Endometrial microvascular endothelial cells (primary cell): ENCODE measurements around the gene LYRM9. TPM values are rescaled to one million over a fixed set of nuclear protein-coding genes. Genes with fewer than 3 reads are reported as not detected.

Experiments
- in situ Hi-C: cut with HindIII; loops from 2 replicates; pipeline ENCODE4 v1.10.0; 2017; ENCODE audit warnings: low sequenced_read_pairs, low pct_unique_long_range_greater_than_20kb; ENCODE audit errors: inconsistent ontology term
- total RNA-seq: library from RNA; depleted of rRNA; stranded (reverse); fragments of >200 nt; gene quantifications from one replicate; pipeline ENCODE4 v1.2.3, GENCODE V29; 2015; ENCODE audit errors: inconsistent ontology term

LYRM9 gene
- 10.7 TPM for total RNA-seq

- in situ Hi-C loops: no loop called here
These were observed at the start of gene LYRM9 for GRCh38 chr17:27892866-27893769. Gene LYRM9 (minus strand): TSS chr17:27893365. CDS start chr17:27882694, 10,671 bp downstream.

- in situ Hi-C loops: no loop called here
These were observed 47.6 kb upstream of the LYRM9 start for GRCh38 chr17:27940503-27941428.

- in situ Hi-C loops: no loop called here
These were observed 46.6 kb upstream of the LYRM9 start for GRCh38 chr17:27939474-27940465.

GRCh38 chr17:27938864-27939263, 45.7 kb upstream of the LYRM9 start:
- in situ Hi-C loops: no loop called here

GRCh38 chr17:27938241-27938640, 45.1 kb upstream of the LYRM9 start:
- in situ Hi-C loops: no loop called here

- in situ Hi-C loops: no loop called here
These were observed 43.9 kb upstream of the LYRM9 start for GRCh38 chr17:27937025-27937546.

GRCh38 chr17:27930000-27930399, 36.8 kb upstream of the LYRM9 start:
- in situ Hi-C loops: no loop called here

GRCh38 chr17:27928587-27928986, 35.4 kb upstream of the LYRM9 start:
- in situ Hi-C loops: no loop called here

GRCh38 chr17:27927781-27928180, 34.6 kb upstream of the LYRM9 start:
- in situ Hi-C loops: no loop called here

GRCh38 chr17:27921599-27921998, 28.4 kb upstream of the LYRM9 start:
- in situ Hi-C loops: no loop called here

- in situ Hi-C loops: no loop called here
These were observed 27.9 kb upstream of the LYRM9 start for GRCh38 chr17:27921077-27921476.

GRCh38 chr17:27920569-27920968, 27.4 kb upstream of the LYRM9 start:
- in situ Hi-C loops: no loop called here

- in situ Hi-C loops: no loop called here
These were observed 25.9 kb upstream of the LYRM9 start for GRCh38 chr17:27919079-27919478.

- in situ Hi-C loops: no loop called here
These were observed 25.3 kb upstream of the LYRM9 start for GRCh38 chr17:27918498-27918897.

GRCh38 chr17:27917000-27917399, 23.8 kb upstream of the LYRM9 start:
- in situ Hi-C loops: no loop called here

- in situ Hi-C loops: no loop called here
These were observed 22.5 kb upstream of the LYRM9 start for GRCh38 chr17:27915709-27916108.

- in situ Hi-C loops: no loop called here
These were observed 21.2 kb upstream of the LYRM9 start for GRCh38 chr17:27914382-27914781.

GRCh38 chr17:27912964-27913363, 19.8 kb upstream of the LYRM9 start:
- in situ Hi-C loops: no loop called here
